ENCODE measurements around the gene SMOC2. TPM values are rescaled to one million over a fixed set of nuclear protein-coding genes. Genes with fewer than 3 reads are reported as not detected.

SMOC2 gene
- total and polyA plus RNA-seq, 2 donors: 5.4 to 6.5 TPM

GRCh38 chr6:168648240-168649125, 207.5 kb downstream of the SMOC2 start:
- no peak overlapping the region for H3K27ac ChIP-seq (ENCODE audit: low read depth in 1 of 2, low read length in 1 of 2)
- H3K36me3 ChIP-seq (ENCODE audit: control insufficient read depth in 2 of 2, insufficient read depth in 2 of 2, low read length in 1 of 2): no peaks in the 10 kb centered on the region
- WGBS: 73% methylated on average over 30 of the region's 30 CpGs
- no peaks in the 10 kb centered on the region for H3K4me1 ChIP-seq (ENCODE audit: control insufficient read depth in 2 of 2, insufficient read depth in 2 of 2, low read length in 2 of 2)
- H3K9me3 ChIP-seq (ENCODE audit: control insufficient read depth in 2 of 2, insufficient read depth in 1 of 2, low read length in 1 of 2): peaks cover 0 to 7% of the 10 kb centered on the region in 2 donors
- H3K27me3 ChIP-seq (ENCODE audit: control insufficient read depth in 2 of 2, insufficient read depth in 1 of 2, low read length in 1 of 2): no peaks in the 10 kb centered on the region
- no peak overlapping the region for H3K4me3 ChIP-seq (ENCODE audit: low read length in 2 of 2)
- no peak for DNase-seq (ENCODE audit: low read depth in 6 of 9, low spot score in 9 of 9)

- Histone ChIP-seq H3K4me3 (ENCODE audit: low read length in 2 of 2) (no peak overlapping the region), H3K27me3 (ENCODE audit: control insufficient read depth in 2 of 2, insufficient read depth in 1 of 2, low read length in 1 of 2) (no peaks in the 10 kb centered on the region), H3K27ac (ENCODE audit: low read depth in 1 of 2, low read length in 1 of 2) (no peak overlapping the region), H3K9me3 (ENCODE audit: control insufficient read depth in 2 of 2, insufficient read depth in 1 of 2, low read length in 1 of 2) (peaks cover 0 to 7% of the 10 kb centered on the region in 2 donors), H3K4me1 (ENCODE audit: control insufficient read depth in 2 of 2, insufficient read depth in 2 of 2, low read length in 2 of 2) (no peaks in the 10 kb centered on the region), H3K36me3 (ENCODE audit: control insufficient read depth in 2 of 2, insufficient read depth in 2 of 2, low read length in 1 of 2) (no peaks in the 10 kb centered on the region)
- DNase-seq (ENCODE audit: low read depth in 6 of 9, low spot score in 9 of 9): no peak
- 36% methylated on average over 10 of the region's 10 CpGs for WGBS
These were observed 208.2 kb downstream of the SMOC2 start for GRCh38 chr6:168649209-168649608.

- Histone ChIP-seq H3K9me3 (ENCODE audit: control insufficient read depth in 2 of 2, insufficient read depth in 1 of 2, low read length in 1 of 2) (peaks cover 0 to 13% of the 10 kb centered on the region in 2 donors), H3K4me3 (ENCODE audit: low read length in 2 of 2) (no peak overlapping the region), H3K36me3 (ENCODE audit: control insufficient read depth in 2 of 2, insufficient read depth in 2 of 2, low read length in 1 of 2) (no peaks in the 10 kb centered on the region), H3K27ac (ENCODE audit: low read depth in 1 of 2, low read length in 1 of 2) (no peak overlapping the region), H3K4me1 (ENCODE audit: control insufficient read depth in 2 of 2, insufficient read depth in 2 of 2, low read length in 2 of 2) (no peaks in the 10 kb centered on the region), H3K27me3 (ENCODE audit: control insufficient read depth in 2 of 2, insufficient read depth in 1 of 2, low read length in 1 of 2) (no peaks in the 10 kb centered on the region)
- no peak for DNase-seq (ENCODE audit: low read depth in 6 of 9, low spot score in 9 of 9)
- 88% methylated on average over 15 of the region's 15 CpGs for whole genome bisulfite sequencing
These were observed 209.7 kb downstream of the SMOC2 start for GRCh38 chr6:168650671-168651111.

- no peaks in the 10 kb centered on the region for H3K4me1 ChIP-seq (ENCODE audit: control insufficient read depth in 2 of 2, insufficient read depth in 2 of 2, low read length in 2 of 2)
- no peak overlapping the region for H3K27ac ChIP-seq (ENCODE audit: low read depth in 1 of 2, low read length in 1 of 2)
- H3K27me3 ChIP-seq (ENCODE audit: control insufficient read depth in 2 of 2, insufficient read depth in 1 of 2, low read length in 1 of 2): no peaks in the 10 kb centered on the region
- H3K4me3 ChIP-seq (ENCODE audit: low read length in 2 of 2): no peak overlapping the region
- H3K9me3 ChIP-seq (ENCODE audit: control insufficient read depth in 2 of 2, insufficient read depth in 1 of 2, low read length in 1 of 2): peaks cover 3 to 44% of the 10 kb centered on the region in 2 donors
- WGBS: 90% methylated on average over 14 of the region's 14 CpGs
- no peak for DNase-seq (ENCODE audit: low read depth in 6 of 9, low spot score in 9 of 9)
- H3K36me3 ChIP-seq (ENCODE audit: control insufficient read depth in 2 of 2, insufficient read depth in 2 of 2, low read length in 1 of 2): no peaks in the 10 kb centered on the region
These were observed 214.6 kb downstream of the SMOC2 start for GRCh38 chr6:168655462-168656152.

GRCh38 chr6:168658059-168658458, 217.1 kb downstream of the SMOC2 start:
- Histone ChIP-seq H3K36me3 (ENCODE audit: control insufficient read depth in 2 of 2, insufficient read depth in 2 of 2, low read length in 1 of 2) (no peaks in the 10 kb centered on the region), H3K4me3 (ENCODE audit: low read length in 2 of 2) (no peak overlapping the region), H3K4me1 (ENCODE audit: control insufficient read depth in 2 of 2, insufficient read depth in 2 of 2, low read length in 2 of 2) (no peaks in the 10 kb centered on the region), H3K27ac (ENCODE audit: low read depth in 1 of 2, low read length in 1 of 2) (no peak overlapping the region), H3K27me3 (ENCODE audit: control insufficient read depth in 2 of 2, insufficient read depth in 1 of 2, low read length in 1 of 2) (no peaks in the 10 kb centered on the region), H3K9me3 (ENCODE audit: control insufficient read depth in 2 of 2, insufficient read depth in 1 of 2, low read length in 1 of 2) (peaks cover 3 to 46% of the 10 kb centered on the region in 2 donors)
- 94% methylated on average over 1 of the region's 1 CpG for WGBS
- DNase-seq (ENCODE audit: low read depth in 6 of 9, low spot score in 9 of 9): no peak

- no peaks in the 10 kb centered on the region for H3K36me3 ChIP-seq (ENCODE audit: control insufficient read depth in 2 of 2, insufficient read depth in 2 of 2, low read length in 1 of 2)
- DNase-seq (ENCODE audit: low read depth in 6 of 9, low spot score in 9 of 9): no peak
- WGBS: 95% methylated on average over 14 of the region's 14 CpGs
- H3K27me3 ChIP-seq (ENCODE audit: control insufficient read depth in 2 of 2, insufficient read depth in 1 of 2, low read length in 1 of 2): no peaks in the 10 kb centered on the region
- no peak overlapping the region for H3K27ac ChIP-seq (ENCODE audit: low read depth in 1 of 2, low read length in 1 of 2)
- H3K4me1 ChIP-seq (ENCODE audit: control insufficient read depth in 2 of 2, insufficient read depth in 2 of 2, low read length in 2 of 2): no peaks in the 10 kb centered on the region
- H3K9me3 ChIP-seq (ENCODE audit: control insufficient read depth in 2 of 2, insufficient read depth in 1 of 2, low read length in 1 of 2): peaks cover 3 to 39% of the 10 kb centered on the region in 2 donors
- H3K4me3 ChIP-seq (ENCODE audit: low read length in 2 of 2): no peak overlapping the region
These were observed 219.5 kb downstream of the SMOC2 start for GRCh38 chr6:168660400-168660945.

DNA sequence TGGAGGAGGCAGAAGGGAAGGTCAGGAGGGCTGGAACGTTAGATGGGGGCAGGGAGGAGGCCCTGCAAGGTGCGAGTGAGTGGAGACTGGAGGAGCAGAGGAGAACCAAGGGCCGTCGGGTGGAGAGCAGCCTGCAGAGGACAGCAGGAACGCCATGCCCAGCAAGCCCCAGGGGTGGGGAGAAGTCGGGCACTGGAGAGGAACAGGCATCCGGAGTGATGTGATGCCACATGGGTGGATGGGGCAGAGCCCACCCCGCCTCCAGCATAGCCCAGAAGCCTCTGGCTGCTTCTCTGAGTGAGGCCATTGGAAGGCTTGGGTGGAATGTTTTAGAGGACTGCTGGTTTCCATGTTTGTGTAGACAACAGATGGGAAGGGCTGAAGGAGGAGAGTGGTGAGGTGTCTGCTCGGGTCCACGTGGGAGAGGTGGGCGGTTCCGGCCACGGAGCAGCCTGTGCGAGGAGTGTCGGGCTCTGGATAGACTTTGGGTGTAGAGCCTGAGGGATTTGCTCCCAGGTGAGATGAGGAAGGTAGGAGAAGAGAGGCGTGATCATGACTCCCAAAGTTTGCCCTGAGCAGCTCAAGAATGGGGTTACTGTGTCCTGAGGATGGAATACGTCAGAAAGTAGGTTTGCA, 221.4 kb downstream of the SMOC2 start:
- no peak for DNase-seq (ENCODE audit: low read depth in 6 of 9, low spot score in 9 of 9)
- Histone ChIP-seq H3K27me3 (ENCODE audit: control insufficient read depth in 2 of 2, insufficient read depth in 1 of 2, low read length in 1 of 2) (no peaks in the 10 kb centered on the region), H3K9me3 (ENCODE audit: control insufficient read depth in 2 of 2, insufficient read depth in 1 of 2, low read length in 1 of 2) (peaks cover 2 to 30% of the 10 kb centered on the region in 2 donors), H3K4me1 (ENCODE audit: control insufficient read depth in 2 of 2, insufficient read depth in 2 of 2, low read length in 2 of 2) (no peaks in the 10 kb centered on the region), H3K4me3 (ENCODE audit: low read length in 2 of 2) (no peak overlapping the region), H3K27ac (ENCODE audit: low read depth in 1 of 2, low read length in 1 of 2) (no peak overlapping the region), H3K36me3 (ENCODE audit: control insufficient read depth in 2 of 2, insufficient read depth in 2 of 2, low read length in 1 of 2) (no peaks in the 10 kb centered on the region)
- 94% methylated on average over 17 of the region's 17 CpGs for WGBS

GRCh38 chr6:168663041-168663440, 222.1 kb downstream of the SMOC2 start:
- Histone ChIP-seq H3K27ac (ENCODE audit: low read depth in 1 of 2, low read length in 1 of 2) (no peak overlapping the region), H3K36me3 (ENCODE audit: control insufficient read depth in 2 of 2, insufficient read depth in 2 of 2, low read length in 1 of 2) (no peaks in the 10 kb centered on the region), H3K27me3 (ENCODE audit: control insufficient read depth in 2 of 2, insufficient read depth in 1 of 2, low read length in 1 of 2) (no peaks in the 10 kb centered on the region), H3K4me3 (ENCODE audit: low read length in 2 of 2) (no peak overlapping the region), H3K4me1 (ENCODE audit: control insufficient read depth in 2 of 2, insufficient read depth in 2 of 2, low read length in 2 of 2) (no peaks in the 10 kb centered on the region), H3K9me3 (ENCODE audit: control insufficient read depth in 2 of 2, insufficient read depth in 1 of 2, low read length in 1 of 2) (peaks cover 2 to 25% of the 10 kb centered on the region in 2 donors)
- DNase-seq (ENCODE audit: low read depth in 6 of 9, low spot score in 9 of 9): no peak
- 73% methylated on average over 7 of the region's 7 CpGs for WGBS

All from thymus (tissue), 11 donors.